Neuronal stem cell (in vitro differentiated cells): ENCODE results near the gene DFFA.
"Not testable (repeated sequence)": the region's sequence is repeated elsewhere in the genome, so short reads cannot be mapped to it uniquely, and the experiment has no call there.

Source experiments
- DNase-seq: peaks from one replicate; pipeline ENCODE4 v3.0.0-alpha.2; 2013; ENCODE audit warnings: low spot score
- H2AFZ ChIP-seq: one replicate; pipeline ENCODE4 v1.6.1; 2013; ENCODE audit warnings: mild to moderate bottlenecking, low read length, inconsistent platforms
- H2AK5ac ChIP-seq: 2 replicates; pipeline ENCODE4 v1.6.1; 2013; ENCODE audit warnings: low read depth, mild to moderate bottlenecking, inconsistent platforms, low read length, moderate library complexity, mixed read lengths
- H2BK120ac ChIP-seq: 2 replicates; pipeline ENCODE4 v1.6.1; 2013; ENCODE audit warnings: low read depth, mild to moderate bottlenecking, inconsistent platforms, low read length, moderate library complexity, mixed read lengths
- H2BK12ac ChIP-seq: one replicate; pipeline ENCODE4 v1.6.1; 2013; ENCODE audit warnings: low read length, inconsistent platforms
- H2BK15ac ChIP-seq: 2 replicates; pipeline ENCODE4 v1.6.1; 2013; ENCODE audit warnings: mild to moderate bottlenecking, low read length, inconsistent platforms, mixed read lengths
- H2BK5ac ChIP-seq: one replicate; pipeline ENCODE4 v1.6.1; 2013; ENCODE audit warnings: inconsistent platforms, mild to moderate bottlenecking, low read length, moderate library complexity
- H3K14ac ChIP-seq: one replicate; pipeline ENCODE4 v1.6.1; 2013; ENCODE audit warnings: low read length, inconsistent platforms
- H3K18ac ChIP-seq: 2 replicates; pipeline ENCODE4 v1.6.1; 2013; ENCODE audit warnings: low read length, inconsistent platforms
- H3K23ac ChIP-seq: 2 replicates; pipeline ENCODE4 v1.6.1; 2013; ENCODE audit warnings: low read depth, mild to moderate bottlenecking, mixed read lengths, low read length, inconsistent platforms; ENCODE audit not compliant: poor library complexity
- H3K27ac ChIP-seq: replicated peaks from 3 replicates; pipeline ENCODE4 v1.5.1; 2013; ENCODE audit warnings: low read length, inconsistent platforms
- H3K27me3 ChIP-seq, 3 experiments: 2 replicates each; pipeline ENCODE4 v1.6.1; 2013; ENCODE audit warnings: low read length in 3 of 3, mild to moderate bottlenecking in 2 of 3, inconsistent platforms in 1 of 3, low read depth in 1 of 3, mixed read lengths in 1 of 3, moderate library complexity in 1 of 3; ENCODE audit not compliant: control insufficient read depth in 3 of 3, insufficient read depth in 3 of 3
- H3K36me3 ChIP-seq, 2 donors: replicated peaks in 1 of 2; 2 replicates each; pipeline ENCODE4 v1.6.1; 2013; ENCODE audit warnings: low read length in 2 of 2; ENCODE audit not compliant: control insufficient read depth in 2 of 2, insufficient read depth in 2 of 2
- H3K4ac ChIP-seq: 2 replicates; pipeline ENCODE4 v1.6.1; 2013; ENCODE audit warnings: inconsistent platforms, mild to moderate bottlenecking, low read length, moderate library complexity
- H3K4me1 ChIP-seq, 2 donors: 1 replicate in 1 of 2; 2 replicates in 1 of 2; pipeline ENCODE4 v1.6.1; 2013; ENCODE audit warnings: low read length in 2 of 2, low read depth in 1 of 2; ENCODE audit not compliant: control insufficient read depth in 2 of 2, insufficient read depth in 1 of 2
- H3K4me2 ChIP-seq: one replicate; pipeline ENCODE4 v1.6.1; 2013; ENCODE audit warnings: mild to moderate bottlenecking, low read length, inconsistent platforms; ENCODE audit not compliant: insufficient read depth, poor library complexity, severe bottlenecking
- H3K4me3 ChIP-seq, 2 donors: 2 replicates each; pipeline ENCODE4 v1.5.1; 2013; ENCODE audit warnings: low read length in 2 of 2, mild to moderate bottlenecking in 2 of 2, inconsistent platforms in 1 of 2, moderate library complexity in 1 of 2
- H3K79me1 ChIP-seq: one replicate; pipeline ENCODE4 v1.6.1; 2013; ENCODE audit warnings: low read depth, mild to moderate bottlenecking, inconsistent platforms, low read length, moderate library complexity
- H3K9ac ChIP-seq: one replicate; pipeline ENCODE4 v1.6.1; 2013; ENCODE audit warnings: mild to moderate bottlenecking, low read depth, low read length, inconsistent platforms; ENCODE audit not compliant: poor library complexity
- H3K9me3 ChIP-seq, 2 donors: replicated peaks in 1 of 2; 2 replicates each; pipeline versions ENCODE3 to v1.6.1; 2013; ENCODE audit warnings: low read length in 2 of 2, mild to moderate bottlenecking in 2 of 2, inconsistent platforms in 1 of 2, low read depth in 1 of 2, mixed read lengths in 1 of 2, moderate library complexity in 1 of 2; ENCODE audit not compliant: control insufficient read depth in 2 of 2, insufficient read depth in 1 of 2
- H4K8ac ChIP-seq: one replicate; pipeline ENCODE4 v1.6.1; 2013; ENCODE audit warnings: low read depth, mild to moderate bottlenecking, inconsistent platforms, low read length, moderate library complexity
- H4K91ac ChIP-seq: one replicate; pipeline ENCODE4 v1.6.1; 2013; ENCODE audit warnings: low read length, low read depth, mild to moderate bottlenecking, inconsistent platforms; ENCODE audit not compliant: poor library complexity
- WGBS, 2 donors: extraction: QIAGEN DNeasy Blood & Tissue Kit; methylation state at CpG; one replicate each; pipeline ENCODE4 v1.1.7; 2013; ENCODE audit warnings: missing lambda C conversion rate in 2 of 2, mixed read lengths in 1 of 2; ENCODE audit not compliant: insufficient read length in 2 of 2, insufficient replicate concordance in 1 of 2; ENCODE audit errors: extremely low coverage in 2 of 2; 5-methylcytosine and 5-hydroxymethylcytosine counted together

DFFA gene

GRCh38 chr1:10425826-10426534, 46.3 kb downstream of the DFFA start:
- not testable (repeated sequence) for H4K91ac ChIP-seq, H4K8ac ChIP-seq, H2AK5ac ChIP-seq, H3K79me1 ChIP-seq, H3K4me2 ChIP-seq, H3K27me3 ChIP-seq, H3K4me3 ChIP-seq, H3K23ac ChIP-seq, H2BK12ac ChIP-seq, H2BK15ac ChIP-seq, H2AFZ ChIP-seq, H2BK120ac ChIP-seq, H3K27ac ChIP-seq, H3K18ac ChIP-seq, H3K4me1 ChIP-seq, H2BK5ac ChIP-seq, DNase-seq, H3K9me3 ChIP-seq, H3K14ac ChIP-seq, H3K9ac ChIP-seq, H3K4ac ChIP-seq
- H3K36me3 ChIP-seq = peaks cover 8 to 22% of the 10 kb centered on the region in 2 donors
- WGBS, 2 donors = no CpG with 5 or more reads among the region's 21 CpGs

- WGBS, 2 donors = no CpG with 5 or more reads among the region's 8 CpGs
- Histone ChIP-seq H3K79me1 (no peaks in the 10 kb centered on the region), H2AK5ac (no peak overlapping the region)
Observed at GRCh38 chr1:10424651-10425050, 47.7 kb downstream of the DFFA start.

DNA sequence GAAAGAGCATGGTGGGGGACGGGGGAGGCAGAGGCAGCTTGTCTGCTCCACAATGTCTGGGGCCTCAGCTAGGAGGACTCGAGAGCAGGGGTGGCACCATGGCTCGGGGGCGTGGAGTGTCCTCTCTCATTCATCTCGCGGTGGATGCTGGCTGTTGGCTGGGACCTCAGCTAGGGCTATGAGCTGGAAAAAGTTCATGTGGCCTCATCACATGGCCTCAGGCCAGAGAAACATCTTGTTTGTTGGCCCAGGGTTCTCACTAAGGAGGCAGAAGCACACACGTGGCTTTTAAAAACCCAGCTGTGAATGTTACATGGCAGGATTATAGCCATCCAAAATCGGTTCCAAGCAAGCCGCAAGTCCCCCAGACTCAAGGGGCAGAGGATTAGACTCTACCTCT, 48.3 kb downstream of the DFFA start:
- no peaks in the 10 kb centered on the region for H3K4me1 ChIP-seq
- H3K9me3 ChIP-seq = no peaks in the 10 kb centered on the region
- H3K18ac ChIP-seq = no peak overlapping the region
- H3K27ac ChIP-seq = no peak overlapping the region
- H3K4ac ChIP-seq = no peak overlapping the region
- H3K27me3 ChIP-seq = no peaks in the 10 kb centered on the region
- H3K36me3 ChIP-seq = peaks cover 21 to 40% of the 10 kb centered on the region in 2 donors
- H2BK12ac ChIP-seq = no peak overlapping the region
- no peak overlapping the region for H3K9ac ChIP-seq
- no peak overlapping the region for H3K4me2 ChIP-seq
- no peak overlapping the region for H2BK120ac ChIP-seq
- DNase-seq = no peak
- H4K8ac ChIP-seq = no peak overlapping the region
- H3K23ac ChIP-seq = no peak overlapping the region
- H2AFZ ChIP-seq = no peak overlapping the region
- H2BK15ac ChIP-seq = no peak overlapping the region
- H3K4me3 ChIP-seq = no peak overlapping the region
- H3K14ac ChIP-seq = no peak overlapping the region
- H3K79me1 ChIP-seq = no peaks in the 10 kb centered on the region
- no peak overlapping the region for H2BK5ac ChIP-seq
- H2AK5ac ChIP-seq = no peak overlapping the region
- no CpG with 5 or more reads among the region's 9 CpGs for WGBS, 2 donors
- no peak overlapping the region for H4K91ac ChIP-seq

More at GRCh38 chr1:10424651-10425050, 47.7 kb downstream of the DFFA start:
- Histone ChIP-seq H2BK5ac (no peak overlapping the region), H2AFZ (no peak overlapping the region), H2BK12ac (no peak overlapping the region), H3K9ac (no peak overlapping the region), H3K23ac (no peak overlapping the region), H3K14ac (no peak overlapping the region), H2BK120ac (no peak overlapping the region), H3K9me3 (no peaks in the 10 kb centered on the region), H3K4me1 (peaks cover 0 to under 1% of the 10 kb centered on the region in 2 donors), H3K27me3 (no peaks in the 10 kb centered on the region), H4K8ac (no peak overlapping the region), H3K4me2 (no peak overlapping the region), H3K4me3 (no peak overlapping the region), H3K4ac (no peak overlapping the region), H3K36me3 (peaks cover 16 to 34% of the 10 kb centered on the region in 2 donors), H2BK15ac (no peak overlapping the region), H3K18ac (no peak overlapping the region), H4K91ac (no peak overlapping the region), H3K27ac (no peak overlapping the region)
- DNase-seq = no peak

DNA sequence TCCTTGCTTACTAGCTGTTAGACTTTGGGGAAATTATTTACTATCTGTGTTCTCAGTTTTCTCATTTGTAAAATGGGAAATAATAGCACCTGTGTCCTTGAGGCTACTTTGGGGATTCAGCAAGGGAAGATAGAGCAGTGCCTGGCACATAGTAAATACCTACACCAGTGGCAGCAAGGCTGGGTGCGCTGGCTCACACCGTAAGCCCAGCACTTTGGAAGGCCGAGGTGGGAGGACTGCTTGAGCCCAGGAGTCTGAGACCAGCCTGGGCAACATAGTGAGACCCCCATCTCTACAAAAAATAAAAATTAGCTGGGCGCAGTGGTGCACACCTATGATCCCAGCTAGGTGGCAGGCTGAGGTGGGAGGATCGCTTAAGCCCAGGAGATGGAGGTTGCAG, 50.7 kb downstream of the DFFA start:
- Histone ChIP-seq H3K4me3 (no peak overlapping the region), H3K27ac (no peak overlapping the region), H2BK15ac (no peak overlapping the region), H3K4me1 (no peaks in the 10 kb centered on the region), H3K27me3 (no peaks in the 10 kb centered on the region), H4K8ac (no peak overlapping the region), H3K36me3 (peaks cover 37 to 64% of the 10 kb centered on the region in 2 donors), H3K79me1 (no peaks in the 10 kb centered on the region), H3K9ac (no peak overlapping the region), H3K4ac (no peak overlapping the region), H2BK5ac (no peak overlapping the region), H2BK12ac (no peak overlapping the region), H3K18ac (no peak overlapping the region), H3K9me3 (no peaks in the 10 kb centered on the region), H2AK5ac (no peak overlapping the region), H4K91ac (no peak overlapping the region), H3K4me2 (no peak overlapping the region), H3K14ac (no peak overlapping the region), H3K23ac (no peak overlapping the region), H2AFZ (no peak overlapping the region), H2BK120ac (no peak overlapping the region)
- WGBS, 2 donors = no CpG with 5 or more reads among the region's 5 CpGs
- DNase-seq = no peak
